Measurements from ENCODE around the gene SAMD11. TPM values are rescaled to one million over a fixed set of nuclear protein-coding genes. Genes with fewer than 3 reads are reported as not detected.

The SAMD11 gene
- total RNA-seq, 1 experiment from 2014 or later, result 2.3 TPM

DNA sequence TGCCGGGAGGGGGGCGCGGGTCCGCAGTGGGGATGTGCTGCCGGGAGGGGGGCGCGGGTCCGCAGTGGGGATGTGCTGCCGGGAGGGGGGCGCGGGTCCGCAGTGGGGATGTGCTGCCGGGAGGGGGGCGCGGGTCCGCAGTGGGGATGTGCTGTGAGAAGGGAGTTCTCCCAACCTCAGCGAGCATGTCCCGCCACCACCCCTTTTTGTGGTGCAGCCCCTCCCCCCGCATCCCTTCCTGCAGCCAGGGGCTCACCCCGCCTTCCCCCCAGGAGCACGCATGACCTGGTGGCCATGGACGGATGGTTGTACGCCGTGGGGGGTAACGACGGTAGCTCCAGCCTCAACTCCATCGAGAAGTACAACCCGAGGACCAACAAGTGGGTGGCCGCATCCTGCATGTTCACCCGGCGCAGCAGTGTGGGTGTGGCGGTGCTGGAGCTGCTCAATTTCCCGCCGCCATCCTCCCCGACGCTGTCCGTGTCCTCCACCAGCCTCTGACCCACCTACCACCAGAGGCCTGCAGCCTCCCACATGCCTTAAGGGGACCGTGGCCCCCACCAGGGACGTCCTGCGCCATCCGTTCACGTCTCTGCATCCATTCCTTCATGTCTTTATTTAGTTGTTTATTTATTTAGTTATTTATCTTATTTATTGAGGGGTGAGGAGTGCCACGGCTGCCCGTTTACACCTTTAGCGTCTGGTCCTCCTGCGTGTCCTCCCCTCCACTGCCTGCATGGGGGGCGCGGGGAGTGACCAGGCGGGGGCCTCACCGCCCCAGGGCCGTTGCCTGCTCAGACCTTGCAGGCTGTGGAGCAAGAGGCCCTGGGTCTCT is 41.2 kb downstream of the SAMD11 start:
- no peak overlapping the region for H3K4me3 Mint-ChIP-seq
- DNase-seq (ENCODE audit: low spot score) (no peak), ATAC-seq (no peak)
- no peaks in the 10 kb centered on the region; the same call in 1 of the 2 replicates for H3K9me3 Mint-ChIP-seq
- TF ChIP-seq, protein P1, sequence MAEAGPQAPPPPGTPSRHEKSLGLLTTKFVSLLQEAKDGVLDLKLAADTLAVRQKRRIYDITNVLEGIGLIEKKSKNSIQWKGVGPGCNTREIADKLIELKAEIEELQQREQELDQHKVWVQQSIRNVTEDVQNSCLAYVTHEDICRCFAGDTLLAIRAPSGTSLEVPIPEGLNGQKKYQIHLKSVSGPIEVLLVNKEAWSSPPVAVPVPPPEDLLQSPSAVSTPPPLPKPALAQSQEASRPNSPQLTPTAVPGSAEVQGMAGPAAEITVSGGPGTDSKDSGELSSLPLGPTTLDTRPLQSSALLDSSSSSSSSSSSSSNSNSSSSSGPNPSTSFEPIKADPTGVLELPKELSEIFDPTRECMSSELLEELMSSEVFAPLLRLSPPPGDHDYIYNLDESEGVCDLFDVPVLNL (CRISPR knock-in tag; IDR thresholded peaks at IDR 0.05; ENCODE audit: borderline replicate concordance, low read depth), result no peak
- TF ChIP-seq TEAD4 (CRISPR knock-in tag; IDR thresholded peaks at IDR 0.05), result no peak
- no peak for TF ChIP-seq SMAD4 (CRISPR knock-in tag; IDR thresholded peaks at IDR 0.05)
- TF ChIP-seq SOX15 (CRISPR knock-in tag; IDR thresholded peaks at IDR 0.05), result no peak
- TF ChIP-seq, protein P2, sequence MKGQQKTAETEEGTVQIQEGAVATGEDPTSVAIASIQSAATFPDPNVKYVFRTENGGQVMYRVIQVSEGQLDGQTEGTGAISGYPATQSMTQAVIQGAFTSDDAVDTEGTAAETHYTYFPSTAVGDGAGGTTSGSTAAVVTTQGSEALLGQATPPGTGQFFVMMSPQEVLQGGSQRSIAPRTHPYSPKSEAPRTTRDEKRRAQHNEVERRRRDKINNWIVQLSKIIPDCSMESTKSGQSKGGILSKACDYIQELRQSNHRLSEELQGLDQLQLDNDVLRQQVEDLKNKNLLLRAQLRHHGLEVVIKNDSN (CRISPR knock-in tag; IDR thresholded peaks at IDR 0.05), result no peak
- TF ChIP-seq, protein P3, sequence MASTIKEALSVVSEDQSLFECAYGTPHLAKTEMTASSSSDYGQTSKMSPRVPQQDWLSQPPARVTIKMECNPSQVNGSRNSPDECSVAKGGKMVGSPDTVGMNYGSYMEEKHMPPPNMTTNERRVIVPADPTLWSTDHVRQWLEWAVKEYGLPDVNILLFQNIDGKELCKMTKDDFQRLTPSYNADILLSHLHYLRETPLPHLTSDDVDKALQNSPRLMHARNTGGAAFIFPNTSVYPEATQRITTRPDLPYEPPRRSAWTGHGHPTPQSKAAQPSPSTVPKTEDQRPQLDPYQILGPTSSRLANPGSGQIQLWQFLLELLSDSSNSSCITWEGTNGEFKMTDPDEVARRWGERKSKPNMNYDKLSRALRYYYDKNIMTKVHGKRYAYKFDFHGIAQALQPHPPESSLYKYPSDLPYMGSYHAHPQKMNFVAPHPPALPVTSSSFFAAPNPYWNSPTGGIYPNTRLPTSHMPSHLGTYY (CRISPR knock-in tag; IDR thresholded peaks at IDR 0.05), result no peak
- no peak for TF ChIP-seq FOXK1 (CRISPR knock-in tag; IDR thresholded peaks at IDR 0.05)
- TF ChIP-seq, protein P4, sequence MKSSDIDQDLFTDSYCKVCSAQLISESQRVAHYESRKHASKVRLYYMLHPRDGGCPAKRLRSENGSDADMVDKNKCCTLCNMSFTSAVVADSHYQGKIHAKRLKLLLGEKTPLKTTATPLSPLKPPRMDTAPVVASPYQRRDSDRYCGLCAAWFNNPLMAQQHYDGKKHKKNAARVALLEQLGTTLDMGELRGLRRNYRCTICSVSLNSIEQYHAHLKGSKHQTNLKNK (CRISPR knock-in tag; IDR thresholded peaks at IDR 0.05), result no peak
- TF ChIP-seq, protein P5, sequence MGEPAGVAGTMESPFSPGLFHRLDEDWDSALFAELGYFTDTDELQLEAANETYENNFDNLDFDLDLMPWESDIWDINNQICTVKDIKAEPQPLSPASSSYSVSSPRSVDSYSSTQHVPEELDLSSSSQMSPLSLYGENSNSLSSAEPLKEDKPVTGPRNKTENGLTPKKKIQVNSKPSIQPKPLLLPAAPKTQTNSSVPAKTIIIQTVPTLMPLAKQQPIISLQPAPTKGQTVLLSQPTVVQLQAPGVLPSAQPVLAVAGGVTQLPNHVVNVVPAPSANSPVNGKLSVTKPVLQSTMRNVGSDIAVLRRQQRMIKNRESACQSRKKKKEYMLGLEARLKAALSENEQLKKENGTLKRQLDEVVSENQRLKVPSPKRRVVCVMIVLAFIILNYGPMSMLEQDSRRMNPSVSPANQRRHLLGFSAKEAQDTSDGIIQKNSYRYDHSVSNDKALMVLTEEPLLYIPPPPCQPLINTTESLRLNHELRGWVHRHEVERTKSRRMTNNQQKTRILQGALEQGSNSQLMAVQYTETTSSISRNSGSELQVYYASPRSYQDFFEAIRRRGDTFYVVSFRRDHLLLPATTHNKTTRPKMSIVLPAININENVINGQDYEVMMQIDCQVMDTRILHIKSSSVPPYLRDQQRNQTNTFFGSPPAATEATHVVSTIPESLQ (CRISPR knock-in tag; IDR thresholded peaks at IDR 0.05), result no peak
- TF ChIP-seq, protein P6, sequence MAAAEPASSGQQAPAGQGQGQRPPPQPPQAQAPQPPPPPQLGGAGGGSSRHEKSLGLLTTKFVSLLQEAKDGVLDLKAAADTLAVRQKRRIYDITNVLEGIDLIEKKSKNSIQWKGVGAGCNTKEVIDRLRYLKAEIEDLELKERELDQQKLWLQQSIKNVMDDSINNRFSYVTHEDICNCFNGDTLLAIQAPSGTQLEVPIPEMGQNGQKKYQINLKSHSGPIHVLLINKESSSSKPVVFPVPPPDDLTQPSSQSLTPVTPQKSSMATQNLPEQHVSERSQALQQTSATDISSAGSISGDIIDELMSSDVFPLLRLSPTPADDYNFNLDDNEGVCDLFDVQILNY (CRISPR knock-in tag; IDR thresholded peaks at IDR 0.05), result no peak
- TF ChIP-seq ZBTB21 (CRISPR knock-in tag; IDR thresholded peaks at IDR 0.05; ENCODE audit: borderline replicate concordance), result no peak
- TF ChIP-seq, protein P7, sequence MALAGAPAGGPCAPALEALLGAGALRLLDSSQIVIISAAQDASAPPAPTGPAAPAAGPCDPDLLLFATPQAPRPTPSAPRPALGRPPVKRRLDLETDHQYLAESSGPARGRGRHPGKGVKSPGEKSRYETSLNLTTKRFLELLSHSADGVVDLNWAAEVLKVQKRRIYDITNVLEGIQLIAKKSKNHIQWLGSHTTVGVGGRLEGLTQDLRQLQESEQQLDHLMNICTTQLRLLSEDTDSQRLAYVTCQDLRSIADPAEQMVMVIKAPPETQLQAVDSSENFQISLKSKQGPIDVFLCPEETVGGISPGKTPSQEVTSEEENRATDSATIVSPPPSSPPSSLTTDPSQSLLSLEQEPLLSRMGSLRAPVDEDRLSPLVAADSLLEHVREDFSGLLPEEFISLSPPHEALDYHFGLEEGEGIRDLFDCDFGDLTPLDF (CRISPR knock-in tag; IDR thresholded peaks at IDR 0.05), result no peak
- TF ChIP-seq, protein P8, sequence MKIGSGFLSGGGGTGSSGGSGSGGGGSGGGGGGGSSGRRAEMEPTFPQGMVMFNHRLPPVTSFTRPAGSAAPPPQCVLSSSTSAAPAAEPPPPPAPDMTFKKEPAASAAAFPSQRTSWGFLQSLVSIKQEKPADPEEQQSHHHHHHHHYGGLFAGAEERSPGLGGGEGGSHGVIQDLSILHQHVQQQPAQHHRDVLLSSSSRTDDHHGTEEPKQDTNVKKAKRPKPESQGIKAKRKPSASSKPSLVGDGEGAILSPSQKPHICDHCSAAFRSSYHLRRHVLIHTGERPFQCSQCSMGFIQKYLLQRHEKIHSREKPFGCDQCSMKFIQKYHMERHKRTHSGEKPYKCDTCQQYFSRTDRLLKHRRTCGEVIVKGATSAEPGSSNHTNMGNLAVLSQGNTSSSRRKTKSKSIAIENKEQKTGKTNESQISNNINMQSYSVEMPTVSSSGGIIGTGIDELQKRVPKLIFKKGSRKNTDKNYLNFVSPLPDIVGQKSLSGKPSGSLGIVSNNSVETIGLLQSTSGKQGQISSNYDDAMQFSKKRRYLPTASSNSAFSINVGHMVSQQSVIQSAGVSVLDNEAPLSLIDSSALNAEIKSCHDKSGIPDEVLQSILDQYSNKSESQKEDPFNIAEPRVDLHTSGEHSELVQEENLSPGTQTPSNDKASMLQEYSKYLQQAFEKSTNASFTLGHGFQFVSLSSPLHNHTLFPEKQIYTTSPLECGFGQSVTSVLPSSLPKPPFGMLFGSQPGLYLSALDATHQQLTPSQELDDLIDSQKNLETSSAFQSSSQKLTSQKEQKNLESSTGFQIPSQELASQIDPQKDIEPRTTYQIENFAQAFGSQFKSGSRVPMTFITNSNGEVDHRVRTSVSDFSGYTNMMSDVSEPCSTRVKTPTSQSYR (CRISPR knock-in tag; IDR thresholded peaks at IDR 0.05), result no peak
- TF ChIP-seq RELA (CRISPR knock-in tag; IDR thresholded peaks at IDR 0.05; ENCODE audit: borderline replicate concordance), result no peak
- TF ChIP-seq, protein P9, sequence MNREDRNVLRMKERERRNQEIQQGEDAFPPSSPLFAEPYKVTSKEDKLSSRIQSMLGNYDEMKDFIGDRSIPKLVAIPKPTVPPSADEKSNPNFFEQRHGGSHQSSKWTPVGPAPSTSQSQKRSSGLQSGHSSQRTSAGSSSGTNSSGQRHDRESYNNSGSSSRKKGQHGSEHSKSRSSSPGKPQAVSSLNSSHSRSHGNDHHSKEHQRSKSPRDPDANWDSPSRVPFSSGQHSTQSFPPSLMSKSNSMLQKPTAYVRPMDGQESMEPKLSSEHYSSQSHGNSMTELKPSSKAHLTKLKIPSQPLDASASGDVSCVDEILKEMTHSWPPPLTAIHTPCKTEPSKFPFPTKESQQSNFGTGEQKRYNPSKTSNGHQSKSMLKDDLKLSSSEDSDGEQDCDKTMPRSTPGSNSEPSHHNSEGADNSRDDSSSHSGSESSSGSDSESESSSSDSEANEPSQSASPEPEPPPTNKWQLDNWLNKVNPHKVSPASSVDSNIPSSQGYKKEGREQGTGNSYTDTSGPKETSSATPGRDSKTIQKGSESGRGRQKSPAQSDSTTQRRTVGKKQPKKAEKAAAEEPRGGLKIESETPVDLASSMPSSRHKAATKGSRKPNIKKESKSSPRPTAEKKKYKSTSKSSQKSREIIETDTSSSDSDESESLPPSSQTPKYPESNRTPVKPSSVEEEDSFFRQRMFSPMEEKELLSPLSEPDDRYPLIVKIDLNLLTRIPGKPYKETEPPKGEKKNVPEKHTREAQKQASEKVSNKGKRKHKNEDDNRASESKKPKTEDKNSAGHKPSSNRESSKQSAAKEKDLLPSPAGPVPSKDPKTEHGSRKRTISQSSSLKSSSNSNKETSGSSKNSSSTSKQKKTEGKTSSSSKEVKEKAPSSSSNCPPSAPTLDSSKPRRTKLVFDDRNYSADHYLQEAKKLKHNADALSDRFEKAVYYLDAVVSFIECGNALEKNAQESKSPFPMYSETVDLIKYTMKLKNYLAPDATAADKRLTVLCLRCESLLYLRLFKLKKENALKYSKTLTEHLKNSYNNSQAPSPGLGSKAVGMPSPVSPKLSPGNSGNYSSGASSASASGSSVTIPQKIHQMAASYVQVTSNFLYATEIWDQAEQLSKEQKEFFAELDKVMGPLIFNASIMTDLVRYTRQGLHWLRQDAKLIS (CRISPR knock-in tag; IDR thresholded peaks at IDR 0.05; ENCODE audit: borderline replicate concordance), result no peak
- no peak for TF ChIP-seq FOXP1 (CRISPR knock-in tag; IDR thresholded peaks at IDR 0.05; ENCODE audit: borderline replicate concordance)
- H3K4me1 Mint-ChIP-seq, result 0 out of 2 replicates have a peak, but pooled peaks cover 3% of the 10 kb centered on the region
- peaks cover 38% of the 10 kb centered on the region for H3K27me3 Mint-ChIP-seq (ENCODE audit: low read depth)
- H3K27ac Mint-ChIP-seq, result no peak overlapping the region
- ChIA-PET POLR2A (no interaction called here), CTCF (no interaction called here)
- 0 out of 2 replicates have a peak, but pooled peaks cover 2% of the 10 kb centered on the region for H3K36me3 Mint-ChIP-seq
